Esophagus muscularis mucosa (tissue), 3 donors: ENCODE data around the gene HABP2.

Experiments
- CTCF ChIP-seq, 3 experiments: fragments of 200-600 bp in 2 of 3; fragments of 450-650 bp in 1 of 3; sonication (generic) in 2 of 3; IDR thresholded peaks; one replicate each; pipeline ENCODE4 v1.5.1; 2017 to 2019; ENCODE audit warnings: antibody characterized with exemption in 3 of 3, mild to moderate bottlenecking in 2 of 3, moderate library complexity in 1 of 3
- POLR2A ChIP-seq: fragments of 450-650 bp; IDR thresholded peaks from one replicate; pipeline ENCODE4 v1.6.1; 2017; ENCODE audit warnings: antibody characterized with exemption, moderate library complexity, mild to moderate bottlenecking, low read depth
- POLR2AphosphoS5 ChIP-seq, 2 donors: sonication (generic); formaldehyde crosslinking; IDR thresholded peaks; one replicate each; pipeline ENCODE4 v1.6.1; 2017; ENCODE audit warnings: antibody characterized with exemption in 2 of 2

GRCh38 chr10:113603057-113603777, 50.4 kb downstream of the HABP2 start:
- TF ChIP-seq POLR2AphosphoS5 (IDR thresholded peaks at IDR 0.05) (no peak), CTCF (IDR thresholded peaks at IDR 0.05) (no peak), POLR2A (no peak)
